Activated T-cell treated with anti-CD3 and anti-CD28 coated beads for 48 hours (primary cell): ENCODE results near the gene GATB.

ENCODE experiments used
- DNase-seq: peaks from one replicate; pipeline ENCODE4 v3.0.0-alpha.2; 2020; ENCODE audit warnings: low read depth

Gene GATB

DNA sequence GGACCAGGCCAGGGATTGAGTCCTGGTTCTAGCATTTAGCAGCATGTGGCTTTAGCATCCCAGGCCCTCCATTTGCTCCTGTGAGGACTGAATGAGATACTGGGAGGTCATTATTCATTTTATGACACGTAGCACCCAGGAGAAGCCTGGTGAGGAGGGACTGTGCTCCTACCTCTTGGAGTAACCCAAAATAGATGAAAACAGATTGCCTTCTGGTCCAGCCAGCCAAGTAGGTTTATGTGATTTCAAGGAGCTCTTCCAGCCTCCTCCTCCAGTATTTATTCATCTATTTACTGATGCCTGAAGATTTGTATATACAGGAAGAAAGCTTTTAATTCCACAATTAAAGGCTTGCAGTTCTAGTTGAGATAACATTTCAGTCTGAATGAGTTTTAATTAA lies 109.3 kb downstream of the GATB start:
- no peak for DNase-seq

DNA sequence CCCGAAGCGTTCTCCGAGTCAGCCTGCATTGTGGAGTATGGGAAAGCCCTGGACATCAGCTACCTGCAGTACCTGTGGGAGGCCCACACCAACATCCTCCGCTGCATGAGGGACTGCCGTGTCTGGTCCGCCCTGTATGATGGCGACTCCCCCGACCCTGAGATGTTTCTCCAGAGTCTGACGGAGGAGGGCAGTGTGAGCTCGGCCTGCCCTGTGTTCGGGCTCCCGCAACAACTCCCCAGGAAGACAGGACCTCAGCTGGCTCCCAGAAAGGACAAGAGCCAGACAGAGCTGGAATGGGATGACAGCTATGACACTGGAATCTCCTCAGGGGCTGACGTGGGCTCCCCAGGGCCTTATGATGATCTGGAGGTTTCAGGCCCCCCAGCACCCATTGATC lies 111.3 kb downstream of the GATB start:
- DNase-seq = no peak

DNA sequence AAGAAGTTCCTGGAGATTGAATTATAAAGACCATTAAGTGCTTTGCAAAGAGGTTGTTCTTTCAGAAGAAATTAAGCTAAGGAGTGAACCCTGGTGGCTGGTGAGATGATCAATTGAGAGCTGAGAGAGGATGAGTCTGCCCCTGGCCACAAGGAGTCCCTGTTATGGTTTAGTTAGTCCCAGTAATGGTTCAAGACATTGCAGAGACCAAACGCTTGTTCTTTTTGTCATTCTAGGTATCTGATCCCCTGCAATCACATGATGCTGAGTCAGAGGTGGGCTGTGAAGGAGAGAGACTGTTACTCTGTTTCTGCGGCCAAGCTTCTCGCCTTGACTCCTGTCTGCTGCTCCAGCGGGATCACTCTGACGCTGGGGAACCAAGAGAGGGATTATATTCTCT lies 114.5 kb downstream of the GATB start:
- DNase-seq = no peak

DNA sequence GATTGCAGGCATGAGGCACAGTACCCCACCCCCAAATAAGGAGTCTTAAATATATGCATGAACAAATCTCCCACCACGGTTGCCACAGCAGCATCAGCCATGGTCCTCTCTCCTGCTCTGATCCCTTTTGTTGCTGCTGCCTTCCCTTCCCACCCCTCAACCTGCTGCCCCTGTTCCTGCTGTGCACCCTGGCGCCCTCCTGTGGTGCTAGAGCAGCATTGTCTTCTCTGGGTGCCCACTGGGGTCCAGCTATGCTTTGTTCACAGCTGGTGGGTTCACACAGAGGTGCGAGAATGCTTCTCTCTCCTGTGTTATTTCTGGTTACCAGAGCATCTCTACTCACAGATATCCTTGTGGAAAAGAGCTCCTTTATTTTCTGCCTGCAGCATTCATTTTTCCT lies 116.2 kb downstream of the GATB start:
- peak; percentile 5 for DNase-seq

DNA sequence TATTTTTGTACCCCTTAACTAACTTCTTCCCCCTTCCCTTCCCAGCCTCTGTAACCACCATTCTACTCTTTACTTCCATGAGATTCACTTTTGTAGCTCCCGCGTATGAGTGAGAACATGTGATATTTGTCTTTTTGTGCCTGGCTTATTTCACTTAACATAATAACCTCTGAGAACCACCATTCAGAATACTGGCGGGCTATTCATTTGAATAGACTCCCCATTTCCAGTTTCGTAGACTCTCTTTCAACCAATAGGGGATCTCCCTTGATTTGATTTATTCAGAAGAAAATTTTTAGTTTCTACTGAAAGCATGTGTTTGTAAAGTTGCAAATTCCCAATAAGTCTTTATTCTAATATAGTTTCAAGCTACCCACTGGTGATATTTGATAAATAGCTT lies 117.2 kb downstream of the GATB start:
- DNase-seq = no peak

DNA sequence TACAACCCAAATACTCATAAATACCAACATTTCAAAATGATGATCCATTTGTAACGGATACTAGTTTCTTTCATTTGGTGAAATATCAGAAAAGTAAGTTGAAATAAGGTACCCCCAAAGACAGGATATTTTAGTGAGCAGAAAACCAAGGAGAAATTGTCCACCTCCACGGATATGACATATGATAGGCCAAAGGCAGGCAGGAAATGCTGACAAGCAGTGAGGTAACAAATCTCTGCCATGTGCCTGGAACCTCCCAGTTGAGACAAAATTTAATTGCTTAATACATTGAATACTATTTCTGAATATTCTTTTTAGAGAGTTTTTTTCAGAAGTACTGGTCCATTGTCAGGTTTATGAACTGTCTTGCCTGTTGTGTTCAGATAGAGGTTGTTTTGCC lies 118.8 kb downstream of the GATB start:
- no peak for DNase-seq

DNA sequence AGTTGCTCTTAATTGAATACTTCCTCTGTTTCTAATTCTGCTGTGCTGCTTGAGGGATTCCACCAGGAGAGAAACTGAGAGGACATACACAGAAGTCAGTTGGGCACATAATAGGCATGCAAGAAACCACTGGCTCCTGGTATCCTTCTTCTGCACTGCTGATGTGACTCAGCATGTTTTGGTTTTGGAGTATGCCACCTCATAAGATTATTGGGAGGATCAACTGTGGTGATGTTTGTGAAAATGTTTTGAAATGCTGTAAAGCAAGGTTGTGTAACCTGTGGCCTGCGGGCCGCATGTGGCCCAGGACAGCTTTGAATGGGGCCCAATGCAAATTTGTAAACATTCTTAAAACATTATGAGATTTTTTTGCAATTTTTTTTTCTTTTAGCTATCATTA lies 119.6 kb downstream of the GATB start:
- no peak for DNase-seq

DNA sequence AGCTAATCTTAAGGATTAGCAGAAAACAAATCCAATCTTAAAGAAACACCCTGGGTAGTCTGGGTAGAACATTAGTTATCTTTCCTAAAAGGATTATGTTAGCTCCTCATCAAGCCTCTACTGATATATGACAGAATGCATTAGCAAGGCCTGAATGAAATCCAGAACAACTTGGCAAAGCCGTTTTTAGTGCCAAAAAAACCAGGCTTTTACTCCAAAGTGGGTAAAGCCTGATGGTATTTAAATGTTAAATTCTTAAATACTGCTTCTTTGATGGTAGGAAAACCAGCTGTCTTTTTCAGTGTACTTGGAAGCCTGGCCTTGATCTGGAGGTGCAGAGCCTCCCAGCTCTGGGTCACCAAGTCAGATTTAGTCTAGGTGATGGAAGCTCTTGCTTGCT lies 120.4 kb downstream of the GATB start:
- no peak for DNase-seq

DNA sequence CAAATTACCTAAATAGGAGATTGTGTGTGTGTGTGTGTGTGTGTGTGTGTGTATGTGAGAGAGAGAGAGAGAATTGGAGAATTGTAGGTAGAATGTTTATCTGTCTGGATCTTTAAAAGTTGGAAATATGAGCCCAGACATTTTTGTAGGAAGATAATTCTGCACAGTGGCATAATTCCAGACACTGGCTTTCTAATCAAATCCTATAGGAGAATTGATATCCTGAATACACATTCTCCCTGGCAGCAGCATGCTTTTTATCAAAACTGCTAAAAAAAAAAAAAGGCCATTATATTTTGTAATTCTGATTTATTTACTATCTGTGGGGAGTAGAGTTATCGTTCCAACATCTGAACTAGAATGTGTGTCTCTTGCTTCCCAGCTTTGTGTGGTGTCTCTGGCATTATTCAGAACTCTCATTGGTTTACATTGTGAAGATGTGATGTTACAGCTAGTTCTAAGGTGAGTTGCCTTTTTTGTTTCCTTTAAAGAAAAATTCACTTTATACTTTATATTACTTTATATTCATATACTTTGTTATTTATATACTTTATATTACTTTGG lies 122.4 kb downstream of the GATB start:
- no peak for DNase-seq

DNA sequence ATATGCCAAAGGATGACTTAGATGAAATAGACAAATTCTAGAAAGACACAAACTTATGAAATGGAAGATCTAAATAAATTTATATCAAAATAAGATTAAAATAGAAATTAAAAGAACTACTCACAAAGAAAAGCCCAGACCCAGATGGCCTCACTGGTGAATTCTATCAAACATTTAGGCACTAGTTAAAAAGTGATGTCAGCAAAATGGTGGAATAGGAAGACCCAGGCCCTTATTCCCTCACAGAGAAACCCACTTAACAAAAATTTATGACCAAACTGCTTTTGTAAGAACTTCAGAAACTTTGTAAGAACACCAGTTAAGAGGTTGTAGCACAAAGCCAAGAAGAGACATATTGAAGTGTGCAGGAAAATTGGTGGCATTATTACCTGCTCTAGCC lies 129.5 kb downstream of the GATB start:
- no peak for DNase-seq

DNA sequence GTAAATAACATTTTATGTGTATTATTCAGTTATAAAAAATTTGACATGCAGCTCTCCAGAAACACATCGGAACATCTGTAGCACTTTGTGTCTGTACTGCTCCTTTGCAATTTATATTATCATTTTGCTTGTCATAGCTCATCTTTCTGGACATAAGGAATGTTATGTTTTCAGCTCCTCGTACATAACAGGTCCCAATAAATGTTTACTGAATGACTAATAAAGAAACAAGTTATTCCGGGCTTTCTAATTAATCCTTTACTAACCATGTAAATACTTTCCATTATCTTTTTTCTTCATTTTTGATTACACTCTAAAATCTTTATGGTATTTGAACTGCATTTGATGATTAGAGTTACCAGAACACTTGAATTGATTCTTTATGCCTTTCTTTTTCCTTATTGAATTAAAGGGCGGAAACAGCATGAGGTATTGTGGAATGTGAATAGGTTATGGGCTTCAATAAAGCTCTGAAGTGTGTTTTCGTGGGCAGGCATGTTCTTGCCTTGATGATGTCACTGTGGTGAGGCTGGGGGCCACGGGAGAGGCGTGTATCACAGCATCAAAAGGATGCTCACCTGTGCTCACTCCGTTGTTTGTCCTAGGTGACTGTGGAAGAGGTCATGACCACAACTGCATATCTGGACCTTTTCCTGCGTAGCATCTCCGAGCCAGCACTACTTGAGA lies 131.6 kb downstream of the GATB start:
- DNase-seq = no peak

DNA sequence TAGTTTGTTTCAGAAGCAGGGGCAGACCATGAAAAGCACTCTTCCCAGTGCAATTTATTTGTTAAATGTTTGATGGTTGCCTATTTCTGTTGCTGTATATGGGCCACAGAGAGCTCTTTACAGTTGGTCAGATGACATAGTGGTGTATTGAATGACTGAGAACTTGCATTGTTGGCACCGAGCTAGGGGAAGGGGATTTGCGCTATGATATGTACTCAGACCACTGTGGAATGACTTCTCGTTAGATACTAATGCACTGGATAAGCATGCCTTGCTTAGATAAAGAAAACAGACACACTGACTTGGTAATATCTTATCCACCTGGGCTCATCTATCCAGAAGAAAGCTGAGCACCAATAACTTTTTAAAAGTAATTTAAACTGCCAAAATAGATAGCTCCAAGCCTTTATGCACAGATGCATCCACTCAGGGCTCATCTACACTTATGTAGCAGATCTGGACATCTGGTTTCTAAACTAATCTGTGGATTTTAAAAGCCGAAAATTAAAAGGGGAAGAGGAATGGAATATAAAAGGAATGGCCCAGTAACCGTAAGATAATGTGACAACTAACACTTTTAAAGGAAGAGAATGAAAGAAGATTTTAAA lies 132.7 kb downstream of the GATB start:
- DNase-seq = no peak

DNA sequence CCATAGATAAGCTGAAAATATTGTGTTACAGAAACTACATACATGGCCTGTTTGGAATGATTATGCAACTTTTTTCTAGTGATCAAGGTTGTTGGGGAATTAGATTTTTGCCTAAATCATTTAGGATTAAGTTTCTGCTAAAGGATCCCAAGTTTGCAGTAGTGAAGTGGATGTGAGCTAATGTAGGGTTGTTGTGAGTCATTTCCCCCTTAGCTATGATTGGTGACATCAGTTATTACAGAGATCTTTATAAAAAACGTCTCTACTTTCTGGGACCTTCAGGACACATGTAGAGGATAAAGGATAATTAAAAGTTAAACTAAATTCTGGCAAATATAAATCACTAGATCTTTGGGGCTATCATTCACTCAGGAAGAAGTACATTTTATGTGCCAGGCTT lies 133.3 kb downstream of the GATB start:
- DNase-seq = no peak

DNA sequence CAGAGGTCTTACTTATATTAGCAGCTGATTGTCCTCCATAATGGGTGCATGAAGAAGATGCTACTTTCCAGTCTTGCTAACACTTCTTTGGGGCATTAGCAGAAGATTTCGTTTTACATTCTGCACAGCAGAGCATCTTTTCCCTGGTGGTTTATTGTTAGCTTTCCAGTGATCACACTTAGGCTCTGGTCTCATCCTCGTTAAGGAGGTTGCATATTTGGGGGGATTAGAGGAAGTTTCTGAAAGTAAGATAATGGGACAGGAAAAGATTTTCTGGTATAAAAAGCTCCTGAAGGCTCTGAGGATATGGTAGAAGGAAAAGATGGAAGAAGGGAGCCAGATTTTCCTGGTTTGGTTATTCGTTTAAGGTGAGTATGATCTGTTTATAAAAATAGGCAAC lies 134.1 kb downstream of the GATB start:
- DNase-seq = no peak

DNA sequence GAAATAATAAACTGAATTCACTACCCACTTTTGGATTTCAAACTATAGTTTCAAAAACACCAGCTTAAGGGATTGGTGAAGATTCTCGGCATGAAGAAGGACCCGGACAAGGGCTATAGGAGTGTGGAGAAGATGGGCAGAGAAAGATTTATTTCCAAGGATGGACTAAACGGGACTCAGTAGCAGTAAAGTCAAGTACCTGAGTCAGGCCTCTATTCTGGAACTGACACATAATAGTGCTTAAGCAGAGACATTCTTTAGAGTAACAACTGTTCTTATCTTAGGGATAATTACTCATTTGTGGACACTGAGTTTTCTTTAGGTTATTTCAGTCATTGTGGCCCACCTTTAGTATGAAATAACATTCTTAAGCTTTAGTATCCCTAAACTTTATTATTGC lies 134.6 kb downstream of the GATB start:
- DNase-seq = no peak

DNA sequence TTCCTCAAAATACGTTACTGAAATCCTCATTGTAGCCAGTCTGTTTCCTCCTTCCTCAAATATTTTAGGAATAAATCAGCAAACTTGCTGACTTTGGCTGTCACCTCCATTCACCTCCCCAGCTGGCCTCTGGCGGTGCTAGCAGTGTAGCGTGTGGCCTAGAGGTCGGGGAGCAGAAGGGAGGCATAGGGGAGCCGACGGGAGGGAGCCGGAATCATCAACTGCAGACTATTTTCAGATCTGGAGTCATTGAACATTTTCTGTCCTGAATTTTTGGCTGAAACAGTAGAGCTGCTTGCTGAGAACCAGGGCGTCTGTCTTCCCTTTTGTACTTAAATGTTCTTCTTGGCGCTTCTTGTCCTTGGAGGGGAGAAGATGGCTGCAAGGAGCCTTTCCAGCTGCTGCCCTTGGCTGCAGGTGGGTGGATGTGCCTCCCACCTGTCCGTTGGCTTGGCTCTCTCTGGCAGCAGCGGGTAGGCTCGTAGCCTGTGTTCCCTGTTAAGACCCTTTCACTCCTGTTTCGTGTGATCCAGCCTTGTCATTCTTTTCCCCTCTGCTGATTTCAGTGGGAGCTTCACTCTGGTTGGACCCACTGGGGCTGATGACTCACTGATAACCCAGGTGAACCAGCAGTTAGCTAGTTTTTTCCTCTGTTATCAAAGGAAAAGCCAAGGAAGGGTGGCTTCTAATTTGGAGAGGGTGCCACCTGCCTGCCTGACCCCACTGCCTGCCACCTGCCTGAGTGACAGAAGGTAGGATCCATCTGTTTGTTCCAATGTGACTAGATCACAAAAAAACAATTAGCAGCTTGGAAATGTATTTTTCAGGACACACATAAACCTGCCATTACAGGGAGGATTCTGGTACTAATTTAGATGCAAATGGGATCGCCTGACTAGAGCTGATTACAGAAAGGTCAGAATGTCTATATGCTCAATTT lies 135.9 kb downstream of the GATB start:
- DNase-seq = no peak
